ENCODE data around the gene LRRC8B. TPM values are rescaled to one million over a fixed set of nuclear protein-coding genes. Genes with fewer than 3 reads are reported as not detected.

Gene LRRC8B
- total RNA-seq, 1 donor from 2014 or later, result 12.5 TPM

GRCh38 chr1:89598450-89599331, 74.1 kb downstream of the LRRC8B start:
- H3K36me3 Mint-ChIP-seq, result no peaks in the 10 kb centered on the region
- peaks cover 6% of the 10 kb centered on the region for H3K4me1 Mint-ChIP-seq
- TF ChIP-seq CTCF (IDR thresholded peaks at IDR 0.05; ENCODE audit: unreplicated experiment), result peak; percentile 77
- H3K9me3 Mint-ChIP-seq, result no peaks in the 10 kb centered on the region
- H3K4me3 Mint-ChIP-seq, result no peak overlapping the region
- DNase-seq (ENCODE audit: low spot score in 2 of 2, unreplicated experiment in 2 of 2), result no peak
- H3K27ac Mint-ChIP-seq, result no peak overlapping the region
- no peaks in the 10 kb centered on the region for H3K27me3 Mint-ChIP-seq (ENCODE audit: low read depth)

DNA sequence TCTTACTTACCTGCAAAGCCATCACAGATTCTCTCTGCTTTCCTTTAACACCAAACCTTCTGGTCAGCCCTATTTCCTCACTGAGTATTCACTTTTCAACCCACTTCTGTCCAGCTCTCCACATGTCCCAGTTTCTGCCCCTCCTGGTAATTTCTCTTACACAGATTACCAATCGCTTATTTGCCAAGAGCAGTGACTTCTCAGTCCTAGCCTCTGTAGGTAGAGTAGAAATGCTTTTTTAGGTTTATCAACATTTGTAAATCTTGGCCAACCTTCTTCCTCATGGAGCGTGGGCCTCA, 74.7 kb downstream of the LRRC8B start:
- Mint-ChIP-seq H3K36me3 (no peaks in the 10 kb centered on the region), H3K27me3 (ENCODE audit: low read depth) (no peaks in the 10 kb centered on the region), H3K4me1 (peaks cover 6% of the 10 kb centered on the region), H3K9me3 (no peaks in the 10 kb centered on the region), H3K27ac (no peak overlapping the region), H3K4me3 (no peak overlapping the region)
- TF ChIP-seq CTCF (IDR thresholded peaks at IDR 0.05; ENCODE audit: unreplicated experiment), result peak; percentile 28
- no peak for DNase-seq (ENCODE audit: low spot score in 2 of 2, unreplicated experiment in 2 of 2)

DNA sequence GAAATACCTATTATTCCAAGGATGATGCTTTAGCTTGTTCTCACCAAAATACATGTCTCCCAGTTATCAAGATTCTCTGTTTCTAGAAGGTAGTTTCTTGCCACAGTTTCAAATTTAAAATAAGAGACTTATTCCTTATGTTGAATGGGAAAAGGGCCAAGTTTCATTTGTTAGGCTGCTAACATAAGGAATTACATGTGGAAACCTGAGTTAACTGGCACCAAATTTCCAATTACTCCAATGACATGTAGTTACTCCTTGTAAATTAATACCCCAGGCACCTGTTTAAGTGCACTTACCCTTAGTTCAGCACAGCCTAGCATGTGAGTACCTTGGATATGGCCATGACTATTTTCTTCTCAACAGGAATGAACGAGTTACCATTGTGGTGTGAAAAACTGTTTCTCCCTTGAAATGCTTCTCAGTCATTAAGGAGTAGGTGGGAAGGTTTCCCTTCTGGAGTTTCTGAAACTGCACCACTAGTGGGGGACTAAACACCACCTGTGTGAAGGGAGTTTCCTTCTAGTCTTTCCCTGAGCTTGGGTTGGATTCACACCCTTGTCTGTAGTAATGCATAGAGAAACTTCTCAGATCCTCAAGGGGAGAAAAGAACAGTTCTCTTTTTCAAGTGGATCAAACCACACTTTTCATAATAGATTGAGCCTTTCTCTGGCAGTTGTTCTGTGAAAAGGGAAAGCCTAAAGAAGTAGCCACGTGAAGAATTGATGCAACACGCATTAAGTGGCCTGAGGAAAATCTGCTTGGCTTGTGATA, 76.0 kb downstream of the LRRC8B start:
- no peak overlapping the region for H3K4me3 Mint-ChIP-seq
- H3K27me3 Mint-ChIP-seq (ENCODE audit: low read depth), result no peaks in the 10 kb centered on the region

GRCh38 chr1:89602871-89603404, 78.3 kb downstream of the LRRC8B start:
- peaks cover 9% of the 10 kb centered on the region for H3K4me1 Mint-ChIP-seq
- H3K4me3 Mint-ChIP-seq, result no peak overlapping the region
- no peak for TF ChIP-seq CTCF (IDR thresholded peaks at IDR 0.05; ENCODE audit: unreplicated experiment)
- H3K27me3 Mint-ChIP-seq (ENCODE audit: low read depth), result no peaks in the 10 kb centered on the region
- no peak for DNase-seq (ENCODE audit: low spot score in 2 of 2, unreplicated experiment in 2 of 2)
- no peak overlapping the region for H3K27ac Mint-ChIP-seq
- H3K9me3 Mint-ChIP-seq, result no peaks in the 10 kb centered on the region
- H3K36me3 Mint-ChIP-seq, result no peaks in the 10 kb centered on the region

More for the DNA sequence above, 76.0 kb downstream of the LRRC8B start:
- peaks cover 6% of the 10 kb centered on the region for H3K4me1 Mint-ChIP-seq
- H3K9me3 Mint-ChIP-seq, result no peaks in the 10 kb centered on the region
- TF ChIP-seq CTCF (IDR thresholded peaks at IDR 0.05; ENCODE audit: unreplicated experiment), result no peak
- no peak overlapping the region for H3K27ac Mint-ChIP-seq
- no peak for DNase-seq (ENCODE audit: low spot score in 2 of 2, unreplicated experiment in 2 of 2)
- H3K36me3 Mint-ChIP-seq, result no peaks in the 10 kb centered on the region

DNA sequence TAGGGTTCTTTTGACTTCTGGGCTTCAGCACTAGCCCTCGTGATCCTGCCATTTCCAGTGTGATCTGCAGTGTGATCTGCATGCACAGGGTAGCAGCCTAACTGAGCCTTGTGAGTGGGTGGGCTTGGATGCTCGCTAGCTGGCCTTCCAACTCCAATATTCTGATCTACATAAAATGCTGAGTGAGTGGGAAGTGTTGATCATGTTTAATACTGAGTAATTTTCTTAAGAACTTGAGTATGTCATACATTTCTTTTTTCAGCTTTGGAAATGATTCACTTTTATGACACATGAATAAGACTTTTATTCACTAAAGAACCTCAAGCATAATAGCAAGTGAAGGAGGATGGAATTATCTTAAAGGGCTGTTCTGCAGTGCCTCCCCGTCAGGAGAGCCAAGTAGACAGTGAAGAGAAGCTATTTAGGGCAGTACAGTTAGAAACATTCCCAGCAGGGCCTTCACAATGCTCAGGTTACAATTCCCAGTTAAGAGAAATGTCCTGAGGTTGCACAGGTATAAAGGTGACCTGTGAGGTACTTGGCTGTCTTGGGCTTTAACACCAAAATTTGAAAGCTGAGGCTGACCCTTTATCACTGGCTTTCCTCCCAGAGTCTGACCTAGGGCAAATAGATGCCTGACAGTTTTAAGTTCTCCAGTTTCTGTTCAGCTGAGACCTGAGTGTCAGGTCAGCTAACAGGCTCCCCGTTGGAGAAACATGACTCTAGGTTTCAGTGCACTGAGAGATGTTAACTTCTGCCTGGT, 79.2 kb downstream of the LRRC8B start:
- DNase-seq (ENCODE audit: low spot score in 2 of 2, unreplicated experiment in 2 of 2), result no peak
- Mint-ChIP-seq H3K9me3 (no peaks in the 10 kb centered on the region), H3K4me1 (peaks cover 14% of the 10 kb centered on the region), H3K4me3 (no peak overlapping the region), H3K36me3 (no peaks in the 10 kb centered on the region), H3K27ac (no peak overlapping the region), H3K27me3 (ENCODE audit: low read depth) (no peaks in the 10 kb centered on the region)
- no peak for TF ChIP-seq CTCF (IDR thresholded peaks at IDR 0.05; ENCODE audit: unreplicated experiment)

Measured in mesothelial cell of epicardium (in vitro differentiated cells).